GM18502 (cell line): ENCODE results near the gene KMO.
A peak's percentile ranks its signal among the peaks of the same experiment; 100 is the strongest.

Source experiments
- ATAC-seq: cut with Tn5 transposase; IDR thresholded peaks from one replicate; pipeline ENCODE4 v1.9.1; 2021; ENCODE audit warnings: mild to moderate bottlenecking; ENCODE audit not compliant: unreplicated experiment, poor library complexity

Gene KMO

GRCh38 chr1:241532162-241532531, at the start of gene KMO:
KMO (plus strand) TSS chr1:241532378; CDS start chr1:241532445, 67 bp downstream.
- peak; percentile 38 for ATAC-seq

GRCh38 chr1:241482761-241483250, 49.4 kb upstream of the KMO start:
- no peak for ATAC-seq

- peak; percentile 72 for ATAC-seq
Measured at GRCh38 chr1:241485145-241485544, 47.0 kb upstream of the KMO start.

DNA sequence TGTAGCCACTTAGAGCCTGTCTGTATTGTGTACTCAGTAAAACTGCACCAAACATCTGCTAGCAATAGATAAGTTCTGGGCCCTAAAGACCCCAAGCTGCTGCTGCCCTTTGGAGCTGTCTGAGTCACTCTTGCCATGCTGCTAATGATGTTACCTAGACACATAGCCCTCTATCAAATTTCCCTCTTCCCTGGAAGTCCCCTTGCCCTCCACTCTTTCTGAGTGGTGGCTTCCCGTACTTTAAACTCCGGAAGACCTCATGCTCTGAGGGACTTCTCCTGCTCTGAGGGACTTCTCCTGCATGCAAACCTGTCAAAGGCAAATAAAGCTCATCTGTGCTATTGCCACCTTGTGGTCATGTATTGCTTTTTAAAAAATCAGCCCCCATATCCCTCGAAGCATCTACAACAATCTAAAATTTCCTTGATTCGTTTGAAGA, 46.6 kb upstream of the KMO start:
- peak; percentile 73 for ATAC-seq

DNA sequence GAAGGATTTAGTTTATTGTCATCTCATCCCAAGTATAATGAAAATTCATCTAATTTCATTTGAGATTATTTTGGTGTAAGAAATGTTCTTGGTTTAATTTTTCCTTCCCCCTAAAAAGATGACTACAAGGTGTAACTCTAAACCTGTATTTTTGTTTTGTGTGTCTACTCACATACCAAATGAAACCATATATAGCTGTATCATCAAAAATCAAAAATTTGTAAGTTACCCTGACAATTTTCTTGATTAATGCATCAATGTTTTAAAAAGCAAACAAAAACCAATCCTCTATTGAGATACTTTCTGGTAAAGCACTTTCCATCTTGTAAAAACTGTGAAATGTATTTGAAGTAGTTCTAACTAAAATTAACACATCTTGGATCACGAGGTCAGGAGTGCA, 43.4 kb upstream of the KMO start:
- no peak for ATAC-seq

DNA sequence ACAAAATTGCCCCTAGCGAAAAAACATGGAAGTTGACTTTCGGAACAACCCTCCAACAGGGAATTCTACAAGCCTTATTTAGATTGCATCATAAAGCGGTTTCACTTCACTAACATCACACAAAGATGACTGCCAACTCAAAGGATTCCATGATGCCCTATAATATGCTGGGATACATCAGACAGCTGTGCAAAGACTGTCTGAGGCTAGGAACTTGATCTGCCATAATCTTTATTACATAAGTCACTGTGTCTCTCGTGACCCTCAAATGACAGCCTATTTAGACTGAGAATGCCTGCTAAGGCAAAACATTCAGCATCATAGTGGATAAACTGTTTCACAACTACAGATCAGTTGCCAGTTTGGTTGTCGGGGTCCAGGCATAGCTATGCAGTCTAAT, 36.4 kb upstream of the KMO start:
- no peak for ATAC-seq

DNA sequence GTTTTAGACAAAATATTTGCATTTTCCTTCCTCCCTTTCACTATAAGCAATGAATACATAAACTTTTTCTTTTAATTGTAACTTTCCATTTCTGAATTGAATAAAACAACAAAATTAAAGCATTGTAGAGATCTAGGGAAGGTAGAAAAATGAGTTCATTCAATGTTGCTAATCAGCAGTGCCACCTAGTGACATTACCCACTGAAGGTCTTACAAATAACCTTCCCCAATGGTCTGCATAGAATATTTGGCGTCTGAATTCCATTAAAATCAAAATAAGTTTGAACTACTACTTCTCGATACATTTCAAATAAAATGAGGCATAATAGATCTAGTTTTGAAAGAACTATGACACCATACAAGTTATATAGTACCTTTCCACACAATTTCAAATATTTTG, 32.3 kb upstream of the KMO start:
- no peak for ATAC-seq

- ATAC-seq, result no peak
Measured at GRCh38 chr1:241503444-241503843, 28.7 kb upstream of the KMO start.

DNA sequence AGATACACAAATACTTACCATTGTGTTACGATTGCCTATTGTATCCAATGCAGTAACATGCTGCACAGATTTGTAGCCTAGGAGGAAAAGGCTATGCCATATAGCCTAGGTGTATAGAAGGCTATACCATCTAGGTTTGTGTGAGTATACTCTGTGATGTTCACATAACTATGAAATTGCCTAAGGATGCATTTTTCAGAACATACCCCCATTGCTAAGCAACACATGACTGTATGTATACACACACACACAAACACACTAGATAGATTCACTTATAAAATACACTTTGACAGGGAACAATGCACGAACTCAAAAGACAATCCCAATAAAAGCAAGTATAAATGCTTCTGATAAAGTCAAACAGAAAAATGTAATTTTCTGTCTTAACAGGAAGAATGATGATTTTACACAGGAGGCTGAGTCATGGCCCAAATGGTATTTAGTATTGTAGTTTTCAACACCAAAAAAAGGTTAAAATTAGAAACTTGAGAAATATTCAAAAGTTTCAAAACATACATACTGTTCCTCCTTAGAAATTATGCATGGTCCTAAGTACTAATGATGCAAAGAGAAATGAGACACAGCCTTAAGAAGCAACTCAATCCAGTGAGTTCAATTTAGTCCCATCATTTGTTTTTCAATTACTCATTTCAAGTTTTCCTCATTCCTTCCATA, 24.9 kb upstream of the KMO start:
- no peak for ATAC-seq

DNA sequence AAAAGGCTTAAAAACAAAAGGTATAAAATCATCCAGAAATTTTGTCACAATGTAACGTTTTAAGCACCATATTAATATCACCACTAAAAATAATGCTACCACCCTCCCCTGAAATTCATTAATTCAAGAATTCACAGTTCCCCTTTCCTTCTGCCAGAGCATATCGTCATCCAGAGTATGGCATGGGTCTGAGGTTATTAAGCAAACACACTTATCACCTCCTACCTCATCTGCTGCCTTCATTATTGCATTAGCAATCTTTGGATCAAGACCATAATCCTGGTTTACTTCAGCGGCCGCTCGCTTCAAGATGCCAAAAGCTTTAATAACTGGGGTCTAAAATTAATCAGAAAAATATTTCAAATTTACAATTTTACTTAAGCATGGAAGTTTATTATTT, 18.8 kb upstream of the KMO start:
- ATAC-seq, result no peak

DNA sequence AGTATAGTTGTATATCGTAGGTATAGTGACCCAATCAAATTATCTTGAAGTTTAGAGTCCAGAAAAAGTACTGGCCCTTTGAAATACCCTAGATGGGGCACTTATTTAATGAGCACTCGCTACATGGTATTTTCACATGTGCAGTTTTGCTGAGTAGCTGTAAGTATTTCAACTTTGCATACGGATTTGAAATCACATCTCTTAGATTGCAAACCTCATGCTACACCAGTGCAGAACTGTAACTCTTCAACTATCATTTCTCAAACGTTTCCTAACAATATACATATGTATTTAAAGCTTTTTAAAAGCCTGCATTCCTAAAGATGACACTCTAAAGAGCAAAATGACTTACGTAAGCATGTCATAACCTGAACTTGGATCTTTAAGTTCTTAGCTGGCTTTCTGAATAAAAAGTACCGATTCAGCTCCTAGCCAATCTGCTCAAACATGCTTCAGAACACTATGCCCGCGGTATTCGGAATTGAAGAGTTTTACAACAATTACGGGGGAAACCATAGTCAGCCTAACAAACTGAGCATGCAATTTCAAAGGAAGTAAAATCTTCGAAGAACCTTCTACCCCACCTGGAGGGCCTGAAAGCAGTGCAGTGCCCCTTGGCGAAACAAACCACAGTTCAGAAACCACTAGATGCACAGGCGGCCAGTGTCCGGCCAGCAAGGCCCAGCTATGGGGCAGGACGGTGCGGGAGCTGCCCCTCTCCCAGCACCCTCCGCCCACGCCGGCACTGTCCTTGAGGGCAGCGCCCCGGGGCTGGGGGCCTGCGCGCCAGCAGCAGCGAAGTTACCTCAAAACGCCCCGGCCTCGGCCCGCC, 13.5 kb upstream of the KMO start:
- ATAC-seq, result peak; percentile 36

GRCh38 chr1:241519308-241520079, 12.7 kb upstream of the KMO start, which contains the start of gene FH:
FH (minus strand) TSS chr1:241519755; CDS start chr1:241519722, 33 bp downstream.
- peak; percentile 96 for ATAC-seq

DNA sequence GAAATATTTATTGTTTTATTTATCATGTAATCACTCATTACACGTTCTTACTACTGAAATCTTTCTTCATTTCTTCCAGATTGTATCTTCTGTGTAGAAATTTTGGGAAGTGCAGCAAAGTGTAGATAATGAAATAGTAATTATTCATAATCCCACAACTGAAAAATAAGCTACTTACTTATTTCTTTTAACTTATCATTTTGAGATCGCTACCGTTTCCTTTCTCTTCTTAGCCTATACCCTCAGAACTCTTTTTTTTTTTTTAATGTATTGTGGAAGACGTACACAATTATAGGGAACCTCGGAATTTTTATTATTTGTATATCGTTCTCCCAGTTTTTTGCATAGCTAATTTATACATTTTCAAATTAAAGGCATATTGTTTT, 12.1 kb upstream of the KMO start:
- no peak for ATAC-seq

- no peak for ATAC-seq
Measured at GRCh38 chr1:241521718-241522117, 10.5 kb upstream of the KMO start.

- ATAC-seq, result no peak
Measured at GRCh38 chr1:241525026-241525425, 7.2 kb upstream of the KMO start.

GRCh38 chr1:241527146-241527545, 5.0 kb upstream of the KMO start:
- ATAC-seq, result no peak

- peak; percentile 71 for ATAC-seq
Measured at GRCh38 chr1:241531195-241532161, 700 bp upstream of the KMO start.

GRCh38 chr1:241532864-241533263, 686 bp downstream of the KMO start:
- peak; percentile 70 for ATAC-seq

- ATAC-seq, result peak; percentile 37
Measured at GRCh38 chr1:241533326-241534115, 1.3 kb downstream of the KMO start.
